Chondrocyte (in vitro differentiated cells): ENCODE measurements around the gene HRH2. TPM values are rescaled to one million over a fixed set of nuclear protein-coding genes. Genes with fewer than 3 reads are reported as not detected.

Experiments
- DNase-seq: peaks from one replicate; pipeline ENCODE4 v3.0.0; 2021; ENCODE audit warnings: mixed read lengths, low spot score
- H3K27ac Mint-ChIP-seq: one replicate; pipeline ENCODE4 v1.8.0; 2021; ENCODE audit warnings: mild to moderate bottlenecking, moderate library complexity, mixed read lengths; ENCODE audit not compliant: unreplicated experiment
- H3K27me3 Mint-ChIP-seq: 2 replicates; pipeline ENCODE4 v1.8.0; 2021; ENCODE audit warnings: low read depth, mixed read lengths
- H3K36me3 Mint-ChIP-seq: 2 replicates; pipeline ENCODE4 v1.8.0; 2021; ENCODE audit warnings: low read depth, mixed read lengths
- H3K4me1 Mint-ChIP-seq: 2 replicates; pipeline ENCODE4 v1.8.0; 2021; ENCODE audit warnings: low read depth, mild to moderate bottlenecking, mixed read lengths
- H3K4me3 Mint-ChIP-seq: one replicate; pipeline ENCODE4 v1.8.0; 2021; ENCODE audit warnings: mild to moderate bottlenecking, moderate library complexity, mixed read lengths; ENCODE audit not compliant: unreplicated experiment
- H3K9me3 Mint-ChIP-seq: 2 replicates; pipeline ENCODE4 v1.8.0; 2021; ENCODE audit warnings: low read depth, mixed read lengths
- CTCF ChIP-seq: fragments of 200-600 bp; sonication (generic); IDR thresholded peaks from 2 replicates; pipeline ENCODE4 v1.5.0; 2021; ENCODE audit warnings: antibody characterized with exemption, mild to moderate bottlenecking, moderate library complexity
- total RNA-seq: library from RNA; stranded (reverse); gene quantifications from 3 replicates; pipeline ENCODE4 v1.2.1, GENCODE V29; 2021

HRH2 gene
- total RNA-seq, 1 donor from 2014 or later = 0.30 TPM

- H3K4me1 Mint-ChIP-seq = no peaks in the 10 kb centered on the region
- DNase-seq = peak; percentile 37
- peaks cover 1% of the 10 kb centered on the region for H3K27me3 Mint-ChIP-seq
- no peak overlapping the region for H3K4me3 Mint-ChIP-seq
- peaks cover 2% of the 10 kb centered on the region for H3K36me3 Mint-ChIP-seq
- no peak overlapping the region for H3K27ac Mint-ChIP-seq
- H3K9me3 Mint-ChIP-seq = peaks cover 10% of the 10 kb centered on the region
- no peak for TF ChIP-seq CTCF
These were observed 40.7 kb downstream of the HRH2 start for GRCh38 chr5:175698401-175699115.

GRCh38 chr5:175700991-175701390, 43.1 kb downstream of the HRH2 start:
- H3K4me3 Mint-ChIP-seq = no peak overlapping the region
- peaks cover 13% of the 10 kb centered on the region for H3K9me3 Mint-ChIP-seq
- TF ChIP-seq CTCF = peak; percentile 58
- H3K36me3 Mint-ChIP-seq = peaks cover 2% of the 10 kb centered on the region
- DNase-seq = no peak
- H3K27ac Mint-ChIP-seq = no peak overlapping the region
- peaks cover 5% of the 10 kb centered on the region for H3K27me3 Mint-ChIP-seq
- H3K4me1 Mint-ChIP-seq = no peaks in the 10 kb centered on the region

- Mint-ChIP-seq H3K27ac (no peak overlapping the region), H3K9me3 (peaks cover 13% of the 10 kb centered on the region)
These were observed 43.9 kb downstream of the HRH2 start for GRCh38 chr5:175701797-175702196.

GRCh38 chr5:175706499-175706898, 48.6 kb downstream of the HRH2 start:
- Mint-ChIP-seq H3K4me3 (no peak overlapping the region), H3K27me3 (peaks cover 5% of the 10 kb centered on the region), H3K36me3 (peaks cover 2% of the 10 kb centered on the region), H3K4me1 (no peaks in the 10 kb centered on the region), H3K9me3 (peaks cover 17% of the 10 kb centered on the region), H3K27ac (no peak overlapping the region)
- no peak for DNase-seq
- no peak for TF ChIP-seq CTCF

More at GRCh38 chr5:175701797-175702196, 43.9 kb downstream of the HRH2 start:
- Mint-ChIP-seq H3K36me3 (peaks cover 2% of the 10 kb centered on the region), H3K4me1 (no peaks in the 10 kb centered on the region), H3K27me3 (peaks cover 5% of the 10 kb centered on the region), H3K4me3 (no peak overlapping the region)
- no peak for TF ChIP-seq CTCF
- DNase-seq = no peak

GRCh38 chr5:175707751-175708375, 50.0 kb downstream of the HRH2 start:
- Mint-ChIP-seq H3K27ac (no peak overlapping the region), H3K27me3 (peaks cover 3% of the 10 kb centered on the region), H3K9me3 (peaks cover 13% of the 10 kb centered on the region), H3K36me3 (no peaks in the 10 kb centered on the region), H3K4me1 (no peaks in the 10 kb centered on the region), H3K4me3 (no peak overlapping the region)
- TF ChIP-seq CTCF = no peak
- DNase-seq = peak; percentile 72
